Activated effector memory CD4-positive, alpha-beta T cell treated with anti-CD3 and anti-CD28 coated beads, Interleukin-2, amount 50 U/mL, for 16 hours (primary cell): ENCODE results near the gene RGS6.
"Not testable (repeated sequence)": the region's sequence is repeated elsewhere in the genome, so short reads cannot be mapped to it uniquely, and the experiment has no call there.

Experiments
- DNase-seq: peaks from one replicate; pipeline ENCODE4 v3.0.0-alpha.2; 2020

Gene RGS6

GRCh38 chr14:72472845-72473244, 540.6 kb downstream of the RGS6 start:
- DNase-seq: no peak

GRCh38 chr14:72476657-72477499, 544.6 kb downstream of the RGS6 start:
- DNase-seq: peak; percentile 80

GRCh38 chr14:72477578-72477977, 545.3 kb downstream of the RGS6 start:
- not testable (repeated sequence) for DNase-seq

GRCh38 chr14:72478471-72478893, 546.3 kb downstream of the RGS6 start:
- no peak for DNase-seq

- no peak for DNase-seq
These were observed 547.3 kb downstream of the RGS6 start for GRCh38 chr14:72479461-72479931.

GRCh38 chr14:72480464-72481243, 548.4 kb downstream of the RGS6 start:
- no peak for DNase-seq

GRCh38 chr14:72483311-72483710, 551.1 kb downstream of the RGS6 start:
- no peak for DNase-seq

GRCh38 chr14:72485695-72486094, 553.5 kb downstream of the RGS6 start:
- DNase-seq: no peak

GRCh38 chr14:72488514-72488913, 556.3 kb downstream of the RGS6 start:
- no peak for DNase-seq

GRCh38 chr14:72492196-72492595, 560.0 kb downstream of the RGS6 start:
- DNase-seq: no peak

GRCh38 chr14:72495668-72496067, 563.4 kb downstream of the RGS6 start:
- DNase-seq: no peak

GRCh38 chr14:72498646-72499045, 566.4 kb downstream of the RGS6 start:
- DNase-seq: no peak

- DNase-seq: no peak
These were observed 567.5 kb downstream of the RGS6 start for GRCh38 chr14:72499746-72500145.

GRCh38 chr14:72500234-72500838, 568.1 kb downstream of the RGS6 start:
- DNase-seq: no peak

GRCh38 chr14:72501439-72501838, 569.2 kb downstream of the RGS6 start:
- DNase-seq: no peak

- no peak for DNase-seq
These were observed 571.0 kb downstream of the RGS6 start for GRCh38 chr14:72503271-72503670.

GRCh38 chr14:72503696-72504368, 571.6 kb downstream of the RGS6 start:
- no peak for DNase-seq

GRCh38 chr14:72510566-72510965, 578.3 kb downstream of the RGS6 start:
- no peak for DNase-seq

GRCh38 chr14:72512281-72512680, 580.1 kb downstream of the RGS6 start:
- no peak for DNase-seq

GRCh38 chr14:72512925-72513324, 580.7 kb downstream of the RGS6 start:
- no peak for DNase-seq

GRCh38 chr14:72513346-72513745, 581.1 kb downstream of the RGS6 start:
- no peak for DNase-seq

- DNase-seq: no peak
These were observed 581.9 kb downstream of the RGS6 start for GRCh38 chr14:72513965-72514659.
